HG03442 (cell line): ENCODE results near the gene EPHB1.
"Not testable (repeated sequence)": the region's sequence is repeated elsewhere in the genome, so short reads cannot be mapped to it uniquely, and the experiment has no call there.

Experiments
- ATAC-seq: cut with Tn5 transposase; IDR thresholded peaks from one replicate; pipeline ENCODE4 v1.9.1; 2021; ENCODE audit warnings: mild to moderate bottlenecking, moderate library complexity; ENCODE audit not compliant: unreplicated experiment

EPHB1 gene

DNA sequence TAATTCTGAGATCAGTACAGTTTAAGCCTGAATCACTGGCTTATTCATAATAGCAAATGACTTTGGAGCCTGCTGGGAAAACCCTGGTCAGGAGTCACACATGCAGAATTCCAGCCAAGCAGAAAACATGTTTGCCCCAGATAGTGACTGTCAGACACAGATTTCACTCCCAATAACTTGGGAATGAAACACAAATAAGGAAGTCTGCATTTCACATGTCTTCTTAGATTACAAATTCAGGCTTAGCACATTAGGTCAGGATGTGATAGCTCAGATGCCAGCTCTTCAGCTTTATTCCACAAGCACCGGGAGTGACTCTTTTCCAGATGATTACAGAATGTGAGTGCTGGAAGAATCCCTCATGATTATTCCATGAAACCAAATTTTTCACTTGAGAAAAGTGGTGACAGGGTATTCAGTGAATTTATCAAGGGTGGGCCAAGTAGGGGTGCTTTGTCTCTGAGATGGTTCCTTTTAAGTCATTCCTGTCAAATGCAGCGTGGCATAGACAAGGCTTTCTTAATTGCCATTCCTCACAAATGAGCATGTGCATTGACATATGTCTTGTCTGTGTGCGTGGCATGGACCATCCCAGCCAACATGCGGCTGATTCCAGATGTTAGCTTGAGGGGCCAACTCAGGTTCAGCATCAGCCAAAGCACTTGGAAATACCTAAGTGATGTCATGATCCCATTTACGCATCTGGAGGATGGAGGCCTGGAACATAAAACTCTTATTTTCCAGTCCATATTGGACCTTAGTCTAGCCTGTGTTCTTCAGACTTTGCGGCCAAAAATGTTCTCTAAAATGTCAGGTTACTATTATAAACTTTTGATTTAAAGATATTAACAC lies 191.0 kb downstream of the EPHB1 start:
- no peak for ATAC-seq

DNA sequence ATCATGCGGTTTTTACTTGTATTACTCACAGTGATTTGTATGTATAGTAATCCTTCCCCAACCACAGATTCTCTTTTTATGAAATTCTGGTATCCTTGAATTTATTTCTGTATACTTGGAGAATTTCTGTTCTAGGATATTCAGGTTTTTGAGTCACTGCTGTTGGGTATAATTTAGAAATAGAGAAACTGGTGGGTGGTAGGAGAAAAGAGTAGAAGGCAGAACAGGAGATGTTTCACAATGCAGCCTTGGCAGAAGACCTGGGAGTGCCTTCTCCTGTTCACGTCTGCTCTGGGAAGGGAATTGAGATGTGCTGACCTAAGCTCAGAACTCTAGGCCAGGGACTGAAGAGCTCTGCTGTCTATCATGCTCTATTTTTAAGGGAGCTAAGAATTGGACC lies 193.6 kb downstream of the EPHB1 start:
- ATAC-seq, result no peak

DNA sequence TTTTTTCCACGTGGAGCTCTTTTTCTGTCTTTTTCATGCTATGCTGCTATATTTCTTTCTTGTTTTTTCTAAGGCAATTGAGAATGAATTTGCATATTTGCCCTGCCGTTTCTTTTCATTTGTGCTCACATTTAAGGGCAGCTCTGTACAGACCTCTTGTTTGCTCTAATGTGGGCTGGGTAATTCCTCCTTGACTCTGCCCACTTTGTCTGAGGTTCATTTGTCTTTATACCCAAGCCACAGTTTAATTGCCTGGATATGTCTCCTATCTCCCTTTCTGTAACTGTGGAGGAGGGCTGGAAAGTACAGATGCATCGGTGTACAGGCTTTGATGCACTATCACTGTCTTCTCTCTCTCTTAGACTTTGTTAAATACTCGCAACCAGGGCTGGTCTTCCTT lies 195.9 kb downstream of the EPHB1 start:
- no peak for ATAC-seq

DNA sequence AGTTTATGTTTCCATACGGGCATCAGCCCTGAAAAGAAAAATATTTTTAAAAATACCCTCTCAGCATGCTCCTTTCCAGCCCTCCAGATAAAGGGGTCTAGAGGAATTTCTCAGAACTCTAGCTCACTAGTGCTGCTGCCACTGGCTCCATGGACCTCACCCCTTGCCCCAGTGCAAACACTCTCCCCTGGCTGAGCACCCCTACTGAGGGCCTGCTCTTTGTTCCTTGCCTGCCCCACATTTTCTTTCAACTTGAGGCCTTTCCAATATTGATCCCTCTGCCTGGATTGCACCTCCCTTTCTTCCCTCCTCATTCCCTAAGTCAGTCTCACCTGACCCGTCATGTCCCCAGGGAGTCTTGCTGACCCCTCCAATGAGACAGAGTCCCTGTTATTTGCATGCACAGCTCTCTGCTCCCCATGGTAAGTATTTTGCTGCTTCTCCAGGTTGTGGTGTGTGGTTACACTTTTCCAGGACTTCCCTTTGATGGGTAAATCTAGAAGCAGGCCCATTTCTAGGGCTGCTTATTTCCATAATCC lies 196.5 kb downstream of the EPHB1 start:
- no peak for ATAC-seq

DNA sequence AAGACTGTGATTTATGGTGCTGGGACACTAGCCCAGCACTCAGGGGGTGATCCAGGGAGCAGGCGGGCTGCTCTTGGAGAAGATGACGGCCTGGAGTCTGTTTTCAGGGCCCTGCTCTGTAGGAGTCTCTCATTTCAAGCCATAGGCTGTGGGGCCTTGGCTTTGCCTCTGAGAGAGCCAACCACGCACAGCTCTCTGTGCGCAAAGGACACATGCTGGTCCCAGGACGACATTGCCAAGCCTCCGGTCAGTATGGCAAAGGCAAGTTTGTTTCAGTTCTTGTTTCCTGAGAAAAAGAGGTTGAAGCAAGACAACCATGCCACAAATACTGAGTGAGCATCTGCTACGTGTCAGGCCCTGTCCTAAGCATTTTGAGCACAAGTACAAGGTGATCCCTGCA lies 197.1 kb downstream of the EPHB1 start:
- ATAC-seq, result no peak

DNA sequence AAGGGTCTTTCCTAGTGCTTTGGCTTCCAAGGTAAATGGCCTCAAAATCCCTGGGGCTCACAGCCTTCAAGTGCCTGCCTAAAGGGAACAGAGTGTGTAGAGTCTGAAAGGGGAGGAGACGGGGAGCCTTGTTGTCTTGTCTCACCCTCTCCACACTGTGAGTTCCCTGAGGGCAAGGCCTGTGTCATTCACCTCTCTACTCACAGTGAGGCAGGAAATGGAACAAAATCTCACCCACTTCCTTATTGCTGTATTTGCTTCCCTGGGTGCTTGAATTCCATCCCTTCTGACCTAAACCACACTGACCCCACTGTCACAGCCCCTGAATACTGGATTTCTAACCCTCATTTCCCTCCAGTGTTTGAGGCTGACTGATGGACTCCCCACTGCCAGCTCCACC lies 197.5 kb downstream of the EPHB1 start:
- no peak for ATAC-seq

DNA sequence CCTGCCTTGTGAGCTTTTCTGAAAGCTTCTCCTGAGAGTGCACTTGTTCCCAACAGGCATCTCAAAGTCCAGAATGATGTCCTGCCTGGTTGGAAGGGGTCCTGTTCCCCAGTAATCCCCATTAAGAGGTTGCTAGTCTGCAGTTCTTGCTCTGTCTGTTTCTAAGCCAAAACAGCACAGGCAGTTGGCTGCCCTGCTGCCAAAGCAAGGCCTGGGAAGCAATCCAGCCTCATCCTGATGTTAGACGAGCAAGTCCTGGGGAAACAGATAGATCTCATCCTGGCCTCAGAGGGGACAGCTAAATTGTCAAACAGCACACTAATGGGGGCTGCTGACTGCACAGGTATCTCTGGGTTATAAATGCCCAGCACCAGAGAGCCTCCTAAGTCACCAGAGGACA lies 198.0 kb downstream of the EPHB1 start:
- ATAC-seq, result no peak

DNA sequence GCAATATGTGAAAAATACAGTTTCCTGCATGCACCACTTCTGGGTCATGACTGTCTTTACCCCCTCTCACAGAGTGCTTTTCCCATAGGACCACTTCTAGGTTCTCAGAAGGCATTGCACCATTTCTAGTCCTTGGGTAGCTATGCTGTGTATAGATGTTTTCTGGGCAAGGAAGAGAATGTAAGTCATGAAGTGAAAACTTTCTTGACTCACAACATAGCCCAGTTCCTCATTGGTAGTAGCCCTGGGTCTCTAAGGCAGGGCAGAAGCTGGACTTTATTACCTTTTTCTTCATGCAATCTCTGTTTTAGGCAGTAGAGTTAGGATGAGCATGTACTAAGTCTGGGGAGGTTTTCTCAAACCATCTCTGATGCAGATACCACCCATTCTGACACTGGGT lies 203.1 kb downstream of the EPHB1 start:
- peak; percentile 42 for ATAC-seq

DNA sequence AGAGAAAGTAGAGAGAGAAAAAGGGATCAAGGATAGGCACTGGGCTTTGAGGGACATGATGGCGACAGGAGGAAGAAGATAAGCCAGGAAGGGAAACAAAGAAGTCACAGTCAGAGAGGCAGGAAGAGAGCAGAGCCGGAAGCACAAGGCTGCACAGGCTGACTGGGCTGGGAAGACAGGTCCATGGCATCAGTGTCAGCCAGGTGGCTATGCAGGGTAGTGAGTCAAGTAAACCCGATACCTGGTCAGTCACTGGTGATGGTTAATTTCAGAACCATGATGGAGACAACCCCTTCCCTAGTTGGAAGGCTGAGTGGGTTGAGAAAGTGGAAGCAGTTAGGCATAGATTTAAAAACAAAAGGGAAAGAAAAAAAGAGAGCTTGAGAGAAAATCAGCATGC lies 203.8 kb downstream of the EPHB1 start:
- no peak for ATAC-seq

DNA sequence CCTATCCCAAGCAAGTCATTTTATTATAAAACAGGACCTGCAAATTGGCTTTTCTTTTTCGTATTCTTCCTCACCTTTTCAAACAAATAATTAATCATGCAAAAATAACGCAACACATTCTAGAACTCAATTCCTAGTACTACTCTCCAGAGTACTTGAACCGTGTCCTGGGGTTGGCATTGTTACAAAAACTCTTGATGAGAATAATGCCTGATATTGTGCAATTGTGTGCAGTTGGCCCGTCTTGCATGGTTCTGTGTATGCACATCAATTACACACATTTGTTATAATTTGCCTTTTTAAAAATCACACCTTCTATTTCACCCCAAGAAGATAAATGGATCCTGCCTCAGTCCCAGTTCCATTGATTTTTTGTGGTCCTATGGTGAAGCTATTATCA lies 205.4 kb downstream of the EPHB1 start:
- no peak for ATAC-seq

DNA sequence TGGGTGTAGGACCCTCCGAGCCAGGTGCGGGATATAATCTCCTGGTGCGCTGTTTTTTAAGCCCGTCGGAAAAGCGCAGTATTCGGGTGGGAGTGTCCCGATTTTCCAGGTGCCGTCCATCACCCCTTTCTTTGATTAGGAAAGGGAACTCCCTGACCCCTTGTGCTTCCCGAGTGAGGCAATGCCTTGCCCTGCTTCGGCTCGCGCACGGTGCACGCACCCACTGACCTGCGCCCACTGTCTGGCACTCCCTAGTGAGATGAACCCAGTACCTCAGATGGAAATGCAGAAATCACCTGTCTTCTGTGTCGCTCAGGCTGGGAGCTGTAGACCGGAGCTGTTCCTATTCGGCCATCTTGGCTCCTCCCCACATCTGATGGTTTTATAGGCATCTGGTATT lies 210.6 kb downstream of the EPHB1 start:
- not testable (repeated sequence) for ATAC-seq

DNA sequence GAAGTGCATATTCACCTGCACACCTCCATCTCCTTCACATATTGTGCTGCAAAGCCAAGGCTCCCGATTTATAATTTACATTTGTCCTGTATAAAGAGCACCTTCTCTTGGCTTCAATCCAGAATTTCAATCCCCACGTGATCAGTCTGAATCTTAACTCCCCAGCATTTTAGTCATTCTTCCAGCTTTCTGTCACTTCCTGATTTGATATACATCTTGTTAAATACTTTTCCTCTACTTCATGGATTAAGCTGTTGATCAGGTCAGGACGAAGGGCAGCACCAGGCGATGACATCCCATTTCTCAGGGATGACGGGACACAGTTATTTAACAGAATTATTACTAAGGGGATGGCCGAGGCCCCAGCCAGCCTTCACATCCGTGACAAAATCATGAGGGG lies 212.5 kb downstream of the EPHB1 start:
- ATAC-seq, result no peak

DNA sequence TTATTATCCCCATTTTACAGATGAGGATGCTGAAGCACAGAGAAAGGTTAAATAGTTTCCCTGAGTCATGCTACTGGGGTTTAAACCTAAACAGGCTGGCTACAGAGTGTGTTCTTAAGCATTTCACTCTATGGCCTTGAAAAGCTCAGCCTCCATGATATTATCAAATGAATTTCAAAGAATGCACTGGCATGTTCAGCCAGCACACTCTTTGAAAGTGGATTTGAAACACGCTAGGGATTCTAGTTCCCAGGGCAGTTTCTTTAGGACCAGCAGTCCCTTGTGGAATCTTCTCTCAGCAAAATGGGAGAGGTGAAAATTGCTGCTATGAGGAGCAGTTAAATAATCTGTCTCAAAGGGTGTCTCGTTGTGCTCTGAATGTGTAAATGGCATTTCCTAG lies 213.3 kb downstream of the EPHB1 start:
- ATAC-seq, result no peak

DNA sequence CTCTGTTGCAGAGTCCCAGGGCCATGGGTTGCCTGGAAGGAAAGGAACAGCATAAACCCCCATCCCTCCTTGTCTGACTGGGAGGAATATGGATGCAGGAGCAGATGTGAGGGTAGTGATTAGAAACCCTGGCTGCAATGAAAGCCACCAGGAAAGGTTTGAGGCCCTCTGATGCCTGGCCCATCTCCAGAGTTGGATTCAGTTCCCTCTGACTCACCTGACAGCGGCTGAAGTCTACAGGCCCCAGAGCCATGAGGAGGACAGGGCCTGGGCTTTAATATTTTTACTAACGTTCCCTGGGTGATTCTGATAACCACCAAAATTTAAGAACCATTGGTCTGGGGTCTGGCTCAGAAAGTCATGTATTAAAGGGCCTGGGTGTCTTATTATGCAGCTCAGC lies 214.0 kb downstream of the EPHB1 start:
- ATAC-seq, result no peak

DNA sequence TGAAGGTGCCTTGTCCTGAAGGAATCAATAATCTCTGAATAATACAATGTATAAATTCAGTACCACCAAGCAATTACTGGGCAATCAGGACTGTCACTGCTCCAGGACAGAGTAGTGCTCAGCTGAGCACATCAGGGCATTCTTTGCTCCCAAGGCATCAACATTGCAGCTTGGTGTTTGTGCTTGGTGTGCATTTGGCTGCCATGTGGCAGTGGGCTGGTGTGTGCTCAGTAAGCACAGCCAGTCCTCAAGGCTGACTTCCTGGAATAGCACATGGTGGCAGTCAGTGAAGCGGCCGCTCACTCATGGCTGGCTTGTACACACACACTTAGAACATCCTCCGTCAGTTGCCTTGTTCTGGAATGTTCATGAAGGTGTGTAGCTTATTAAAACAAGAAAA lies 217.0 kb downstream of the EPHB1 start:
- ATAC-seq, result no peak

DNA sequence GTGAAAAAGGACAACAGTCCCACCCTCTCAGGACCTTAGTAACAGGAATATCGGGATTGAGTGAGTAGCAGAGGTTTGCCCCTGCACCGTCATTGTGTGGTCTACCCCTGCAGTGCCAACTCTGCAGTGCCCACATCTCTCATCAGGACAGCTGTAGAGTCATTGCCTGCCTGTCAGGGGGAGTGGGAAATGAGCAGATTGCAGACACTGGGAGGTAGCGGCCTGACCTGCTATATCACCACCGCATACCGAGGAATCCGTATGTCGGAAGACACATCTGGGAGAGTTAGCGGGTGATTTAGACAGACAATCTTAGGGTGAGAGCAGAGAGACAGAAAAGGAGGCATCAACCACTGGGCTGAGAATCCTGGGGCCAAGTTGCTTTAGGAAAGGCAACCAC lies 218.1 kb downstream of the EPHB1 start:
- no peak for ATAC-seq

DNA sequence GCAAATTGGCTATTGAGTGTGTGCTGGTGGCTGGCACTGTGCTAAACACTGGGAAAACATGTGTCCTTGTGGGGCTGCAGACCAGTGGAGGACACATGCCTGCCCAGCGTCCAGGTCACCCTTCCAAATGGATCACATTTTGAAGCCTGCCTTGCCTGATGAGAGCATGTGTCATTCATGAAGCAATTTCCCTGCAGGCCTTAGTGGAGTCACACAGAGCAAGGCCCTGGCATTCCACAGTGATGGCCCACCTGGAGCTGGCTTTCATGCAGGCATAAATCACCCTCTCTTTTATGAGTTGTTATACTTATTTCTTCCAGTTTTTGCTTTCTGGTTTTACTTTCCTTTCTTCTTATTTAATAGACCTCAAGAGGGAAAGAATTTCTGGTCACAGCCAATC lies 219.5 kb downstream of the EPHB1 start:
- no peak for ATAC-seq

DNA sequence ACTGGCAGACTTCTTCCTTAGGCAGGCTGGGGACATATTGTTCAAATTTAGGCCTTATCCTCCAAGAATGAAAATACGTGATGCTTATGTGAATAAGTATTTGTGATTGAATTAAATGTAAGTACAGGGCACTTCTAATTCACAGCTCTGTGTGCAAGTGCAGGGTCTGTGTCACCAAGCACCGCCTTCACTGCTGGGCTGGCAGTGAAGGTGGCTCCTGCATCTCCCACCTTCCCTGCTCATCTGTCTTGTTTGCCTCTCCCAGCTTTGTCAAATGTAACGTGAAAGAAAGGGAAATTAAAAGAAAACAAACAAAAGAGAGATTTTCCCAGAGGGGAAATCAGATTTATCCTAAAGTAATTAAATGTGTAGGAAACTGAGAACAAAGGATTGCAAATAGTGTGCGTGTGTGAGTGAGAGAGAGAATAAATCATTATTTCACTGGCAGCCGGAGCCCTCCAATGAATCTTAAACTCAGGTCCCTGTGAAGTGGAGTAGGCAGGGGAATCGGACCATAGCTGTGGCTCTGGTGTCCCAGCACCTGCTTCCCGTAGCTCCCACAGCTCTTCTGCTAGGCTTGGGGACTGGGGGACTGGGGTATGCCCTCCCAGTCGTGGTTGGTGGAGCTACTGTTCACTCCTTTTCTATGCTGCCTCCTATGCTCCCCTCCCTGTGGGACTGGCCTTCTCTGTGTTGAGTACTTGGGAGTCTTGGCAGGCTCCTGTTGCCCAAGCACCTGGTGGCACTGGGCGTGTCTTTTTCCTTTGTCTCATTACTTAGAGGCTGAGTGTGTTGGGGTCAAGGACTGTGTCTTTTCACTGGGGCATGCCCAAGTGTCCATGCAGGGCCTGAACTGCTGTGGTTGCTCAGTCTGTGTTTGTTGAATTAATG lies 222.2 kb downstream of the EPHB1 start:
- ATAC-seq, result no peak

DNA sequence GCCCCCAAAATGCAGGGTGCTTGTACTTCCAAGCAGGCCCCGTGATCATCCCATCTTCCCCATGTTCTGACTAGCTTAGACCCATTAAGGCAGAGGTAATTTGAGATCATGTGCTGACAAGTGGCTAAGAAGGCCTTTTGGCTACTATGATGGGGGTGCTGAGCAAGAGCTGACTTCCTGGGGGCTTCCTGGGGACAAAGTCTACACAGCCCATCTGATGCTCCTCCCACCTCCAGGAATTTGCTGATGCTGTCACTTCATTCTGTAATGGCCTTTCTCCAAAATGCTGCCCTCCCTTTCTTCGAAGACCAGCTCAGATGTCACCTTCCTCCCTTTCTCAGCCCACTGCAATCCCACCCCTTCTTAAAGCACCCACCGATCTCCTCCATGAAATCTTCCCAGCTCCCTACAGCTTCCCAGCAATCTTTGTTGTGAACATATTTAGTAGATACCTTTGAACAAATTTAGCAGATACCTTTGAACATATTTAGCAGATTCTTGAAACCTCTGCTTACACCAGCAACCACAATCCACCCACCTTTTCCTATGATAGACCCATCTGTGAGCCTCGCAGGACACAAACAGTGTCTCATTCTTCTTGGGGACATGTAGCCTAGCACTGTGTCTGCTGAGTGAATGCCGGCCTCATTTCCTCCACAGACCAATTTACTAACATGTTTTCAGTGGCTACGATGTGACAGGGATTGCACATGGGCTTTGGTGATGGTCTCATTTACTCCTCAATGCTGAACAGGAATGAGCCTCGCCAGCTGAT lies 223.3 kb downstream of the EPHB1 start:
- peak; percentile 92 for ATAC-seq

DNA sequence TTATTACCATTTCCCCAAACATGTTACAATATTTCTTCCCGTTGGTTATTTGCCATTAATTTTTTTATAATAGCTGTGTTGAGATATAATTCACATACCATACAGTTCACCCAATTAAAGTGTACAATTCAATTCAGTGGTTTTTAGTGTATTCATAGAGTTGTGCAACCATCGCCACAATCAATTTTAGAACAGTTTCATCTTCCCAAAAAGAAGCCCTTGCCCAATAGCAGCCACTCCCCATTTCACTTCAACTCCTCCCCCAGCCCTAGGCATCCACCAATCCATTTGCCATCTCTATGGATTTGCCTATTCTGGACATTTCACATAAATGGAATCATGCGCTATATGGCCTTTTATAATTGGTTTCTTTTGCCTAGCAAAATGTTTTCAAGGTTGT lies 225.1 kb downstream of the EPHB1 start:
- ATAC-seq, result no peak

DNA sequence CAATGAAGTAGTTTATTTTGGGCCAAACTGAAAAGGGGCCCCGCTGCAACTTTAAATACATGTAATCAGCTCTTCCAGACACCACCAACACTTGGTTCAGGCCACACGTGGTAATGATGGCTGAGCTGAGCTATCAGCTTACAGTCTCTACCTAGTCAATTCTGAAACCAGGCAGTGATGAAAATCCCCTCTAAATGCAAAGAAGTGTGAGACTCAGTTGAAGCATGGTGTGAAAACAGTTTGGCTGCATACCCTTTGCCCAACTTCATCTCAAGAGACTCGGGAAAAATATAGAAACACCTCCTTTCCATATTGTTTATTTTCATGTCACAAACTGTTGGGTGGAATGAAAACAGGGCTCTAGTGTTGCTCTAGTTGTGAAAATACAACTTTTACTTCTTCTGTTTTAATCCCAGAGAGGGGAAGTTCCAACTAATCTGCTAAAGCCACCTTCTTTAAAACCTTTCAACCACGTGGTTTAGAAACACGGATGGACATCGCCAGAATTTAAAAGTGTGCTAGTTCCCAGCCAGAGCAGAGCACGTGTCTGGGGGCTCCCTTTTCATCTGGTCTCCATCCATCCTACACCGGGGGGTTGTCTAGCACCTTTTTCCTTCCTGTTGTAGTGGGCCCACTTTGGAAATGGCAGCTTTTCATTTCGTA lies 229.1 kb downstream of the EPHB1 start:
- peak; percentile 91 for ATAC-seq
